GM19099 (cell line): ENCODE data around the gene SEMA4D.

Experiments
- POLR2A ChIP-seq: IDR thresholded peaks from 3 replicates; pipeline ENCODE4 v1.6.1; 2011; ENCODE audit warnings: low read depth; ENCODE audit not compliant: insufficient read length; ENCODE audit errors: extremely low read depth

Gene SEMA4D

GRCh38 chr9:89482901-89483361, 15.0 kb downstream of the SEMA4D start:
- TF ChIP-seq POLR2A: no peak

- no peak for TF ChIP-seq POLR2A
These were observed 15.7 kb downstream of the SEMA4D start for GRCh38 chr9:89482056-89482851.

- no peak for TF ChIP-seq POLR2A
These were observed 16.4 kb downstream of the SEMA4D start for GRCh38 chr9:89481538-89481915.

GRCh38 chr9:89480825-89481537, 16.9 kb downstream of the SEMA4D start:
- no peak for TF ChIP-seq POLR2A

GRCh38 chr9:89478821-89479668, 18.9 kb downstream of the SEMA4D start:
- TF ChIP-seq POLR2A: no peak

GRCh38 chr9:89477811-89478630, 19.9 kb downstream of the SEMA4D start:
- TF ChIP-seq POLR2A: no peak

- TF ChIP-seq POLR2A: no peak
These were observed 20.5 kb downstream of the SEMA4D start for GRCh38 chr9:89477384-89477783.

- no peak for TF ChIP-seq POLR2A
These were observed 21.4 kb downstream of the SEMA4D start for GRCh38 chr9:89476546-89476945.

- TF ChIP-seq POLR2A: no peak
These were observed 21.9 kb downstream of the SEMA4D start for GRCh38 chr9:89475891-89476440.

GRCh38 chr9:89474939-89475338, 23.0 kb downstream of the SEMA4D start:
- no peak for TF ChIP-seq POLR2A

GRCh38 chr9:89473762-89474469, 24.0 kb downstream of the SEMA4D start:
- TF ChIP-seq POLR2A: no peak

GRCh38 chr9:89471390-89471789, 26.5 kb downstream of the SEMA4D start:
- no peak for TF ChIP-seq POLR2A

GRCh38 chr9:89470224-89470839, 27.6 kb downstream of the SEMA4D start:
- TF ChIP-seq POLR2A: no peak
